Activated T-cell treated with anti-CD3 and anti-CD28 coated beads, Interleukin-2, amount 50 U/mL, for 4 hours (primary cell): ENCODE results near the gene SLC22A31. TPM values are rescaled to one million over a fixed set of nuclear protein-coding genes. Genes with fewer than 3 reads are reported as not detected.

Experiments used
- ATAC-seq, 2 donors: fragments of 200-7000 bp; cut with Tn5 transposase; one replicate each; pipeline ENCODE4 v1.10.0; 2021
- DNase-seq: peaks from one replicate; pipeline ENCODE4 v3.0.0-alpha.2; 2020
- H3K27me3 Mint-ChIP-seq: one replicate; pipeline ENCODE4 v1.8.0; 2021; ENCODE audit warnings: low read depth, mixed read lengths
- H3K36me3 Mint-ChIP-seq: one replicate; pipeline ENCODE4 v1.8.0; 2022; ENCODE audit warnings: mixed read lengths; ENCODE audit not compliant: insufficient read depth
- H3K4me1 Mint-ChIP-seq: one replicate; pipeline ENCODE4 v1.8.0; 2021; ENCODE audit warnings: low read depth, mixed read lengths
- H3K4me3 Mint-ChIP-seq: one replicate; pipeline ENCODE4 v1.8.0; 2021; ENCODE audit warnings: mild to moderate bottlenecking, moderate library complexity, mixed read lengths
- H3K9me3 Mint-ChIP-seq: one replicate; pipeline ENCODE4 v1.8.0; 2021; ENCODE audit warnings: mixed read lengths
- total RNA-seq, 3 donors: library from RNA; stranded (reverse); gene quantifications; one replicate each; pipeline ENCODE4 v1.2.1, GENCODE V29; 2021

The SLC22A31 gene
- total RNA-seq, 3 donors from 2014 or later, result 0.49 to 0.66 (median 0.56) TPM

DNA sequence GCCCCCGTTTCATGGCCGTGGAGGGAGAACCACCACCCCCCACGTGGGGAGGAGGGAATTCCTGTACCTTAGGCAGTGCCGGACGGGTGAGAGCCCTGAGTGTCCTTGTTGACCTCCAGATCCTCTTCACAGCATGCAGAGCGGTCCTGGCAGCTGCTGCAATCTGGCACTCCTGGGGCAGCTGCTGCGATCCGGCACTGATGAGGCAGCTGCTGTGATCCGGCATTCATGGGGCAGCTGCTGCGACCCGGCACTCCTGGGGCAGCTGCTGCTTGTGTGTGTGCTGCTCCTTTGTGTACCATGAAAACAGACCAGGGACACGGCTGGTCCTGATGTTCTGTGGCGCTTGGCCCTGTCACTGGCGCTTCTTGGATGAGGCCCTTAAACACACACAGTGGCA is 29.9 kb upstream of the SLC22A31 start:
- Mint-ChIP-seq H3K4me3 (no peak overlapping the region), H3K9me3 (peaks cover 3% of the 10 kb centered on the region), H3K4me1 (no peaks in the 10 kb centered on the region), H3K27me3 (no peaks in the 10 kb centered on the region), H3K36me3 (peaks cover 62% of the 10 kb centered on the region)
- DNase-seq, result no peak
- no peak for ATAC-seq

GRCh38 chr16:89224665-89225064 is 24.3 kb upstream of the SLC22A31 start:
- Mint-ChIP-seq H3K9me3 (peaks cover 3% of the 10 kb centered on the region), H3K36me3 (peaks cover 53% of the 10 kb centered on the region), H3K27me3 (no peaks in the 10 kb centered on the region), H3K4me1 (no peaks in the 10 kb centered on the region), H3K4me3 (no peak overlapping the region)
- no peak for DNase-seq
- no peak for ATAC-seq

DNA sequence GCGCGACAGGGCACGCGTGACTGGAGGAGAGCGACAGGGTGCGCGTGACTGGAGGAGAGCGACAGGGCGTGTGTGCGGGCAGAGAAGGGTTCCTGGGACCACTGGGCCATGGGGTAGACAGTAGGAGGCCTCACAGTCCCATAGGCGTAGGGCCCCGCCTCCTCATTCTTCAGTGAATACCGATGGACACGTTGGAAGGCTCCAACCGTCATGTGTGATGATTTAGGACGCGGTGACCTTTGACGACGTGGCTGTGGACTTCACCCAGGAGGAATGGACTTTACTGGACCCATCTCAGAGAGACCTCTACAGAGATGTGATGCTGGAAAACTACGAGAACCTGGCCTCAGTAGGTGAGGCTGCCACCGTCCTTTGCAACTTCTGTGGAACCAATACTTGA is 22.6 kb upstream of the SLC22A31 start:
- Mint-ChIP-seq H3K4me1 (peaks cover 9% of the 10 kb centered on the region), H3K27me3 (no peaks in the 10 kb centered on the region), H3K9me3 (peaks cover 3% of the 10 kb centered on the region), H3K4me3 (no peak overlapping the region), H3K36me3 (peaks cover 41% of the 10 kb centered on the region)
- DNase-seq, result no peak
- ATAC-seq, result no peak

DNA sequence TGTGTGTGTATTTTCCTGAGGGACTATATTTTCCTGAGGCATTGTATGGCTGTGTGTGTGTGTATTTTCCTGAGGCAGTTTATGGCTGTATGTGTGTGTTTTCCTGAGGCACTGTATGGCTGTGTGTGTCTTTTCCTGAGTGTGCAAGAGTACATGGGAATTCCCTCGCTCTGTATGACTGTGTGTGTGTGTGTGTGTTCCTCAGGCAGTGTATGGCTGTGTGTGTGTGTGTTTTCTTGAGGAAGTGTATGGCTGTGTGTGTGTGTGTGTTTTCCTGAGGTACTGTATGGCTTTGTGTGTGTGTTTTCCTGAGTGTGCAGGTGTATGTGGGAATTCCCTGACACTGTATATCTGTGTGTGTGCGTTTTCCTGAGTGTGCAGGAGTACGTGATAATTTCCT is 21.3 kb upstream of the SLC22A31 start:
- H3K27me3 Mint-ChIP-seq, result no peaks in the 10 kb centered on the region
- peaks cover 12% of the 10 kb centered on the region for H3K4me1 Mint-ChIP-seq
- ATAC-seq (no peak), DNase-seq (no peak)
- H3K4me3 Mint-ChIP-seq, result no peak overlapping the region
- H3K36me3 Mint-ChIP-seq, result peaks cover 28% of the 10 kb centered on the region
- H3K9me3 Mint-ChIP-seq, result no peaks in the 10 kb centered on the region

GRCh38 chr16:89219365-89219764 is 19.0 kb upstream of the SLC22A31 start:
- no peak for ATAC-seq
- Mint-ChIP-seq H3K36me3 (peaks cover 15% of the 10 kb centered on the region), H3K4me1 (peaks cover 21% of the 10 kb centered on the region), H3K9me3 (no peaks in the 10 kb centered on the region), H3K4me3 (peak overlapping the region; percentile 63), H3K27me3 (no peaks in the 10 kb centered on the region)
- DNase-seq, result no peak

DNA sequence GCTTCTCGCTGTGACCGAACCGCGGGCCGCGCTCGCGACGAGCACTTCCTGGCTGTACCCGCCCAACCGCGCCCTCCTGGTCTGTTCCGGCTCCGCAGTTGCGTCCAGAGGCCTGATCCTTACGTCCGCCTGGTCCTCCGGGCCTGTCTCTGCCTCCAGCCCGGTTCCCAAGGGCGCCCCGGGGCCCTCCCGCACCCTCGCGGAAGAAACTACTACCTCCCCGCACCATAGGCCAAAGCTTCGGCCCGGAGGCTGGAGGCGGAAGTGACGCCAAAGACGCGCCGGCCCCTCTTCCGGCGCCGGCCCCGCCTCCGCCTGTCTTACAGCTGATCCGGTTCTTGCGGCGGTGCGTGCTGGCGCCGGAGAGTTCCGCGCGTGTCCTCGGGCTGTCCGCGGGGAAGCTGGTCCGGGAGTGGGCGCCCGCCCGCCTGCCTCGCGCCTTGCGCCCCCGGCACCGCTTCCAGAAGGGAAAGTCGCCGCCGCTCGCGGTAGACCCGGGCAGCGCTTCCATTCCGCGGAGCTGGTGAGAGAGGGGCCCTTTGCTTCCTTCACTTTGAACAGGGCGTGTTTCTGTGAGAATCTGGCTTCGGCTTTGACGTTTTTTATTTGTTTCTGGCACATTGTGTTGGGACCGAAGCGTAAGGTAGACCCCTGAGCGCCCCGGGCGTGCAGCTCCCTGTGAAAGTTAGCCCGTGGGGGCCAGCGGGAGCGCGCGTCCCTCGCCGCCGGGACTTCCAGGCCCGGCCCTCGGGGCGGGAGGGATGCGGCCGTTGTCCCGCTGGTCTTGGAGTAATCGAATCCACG is 17.3 kb upstream of the SLC22A31 start, which contains the start of gene ZNF778:
ZNF778 (plus strand) TSS at position 316 of the 804 bp plus-strand sequence. CDS start 3,425 bp downstream, outside the sequence.
- Mint-ChIP-seq H3K9me3 (no peaks in the 10 kb centered on the region), H3K27me3 (no peaks in the 10 kb centered on the region), H3K4me1 (peaks cover 21% of the 10 kb centered on the region), H3K4me3 (peak within 1 kb of the TSS; percentile 89), H3K36me3 (peaks cover 11% of the 10 kb centered on the region)
- peak; percentile 79 to 85 for ATAC-seq
- peak; percentile 69 for DNase-seq

GRCh38 chr16:89217138-89217387 is 16.7 kb upstream of the SLC22A31 start:
- DNase-seq (no peak), ATAC-seq (no peak)
- Mint-ChIP-seq H3K27me3 (no peaks in the 10 kb centered on the region), H3K4me3 (peak overlapping the region; percentile 89), H3K9me3 (no peaks in the 10 kb centered on the region), H3K36me3 (peaks cover 9% of the 10 kb centered on the region), H3K4me1 (peaks cover 21% of the 10 kb centered on the region)

- Mint-ChIP-seq H3K27me3 (no peaks in the 10 kb centered on the region), H3K4me3 (peak overlapping the region; percentile 89), H3K36me3 (peaks cover 5% of the 10 kb centered on the region), H3K9me3 (no peaks in the 10 kb centered on the region), H3K4me1 (peaks cover 21% of the 10 kb centered on the region)
- peak; percentile 80 for DNase-seq
- peak; percentile 75 to 77 for ATAC-seq
These were observed 16.2 kb upstream of the SLC22A31 start for GRCh38 chr16:89216315-89217137.

GRCh38 chr16:89210904-89211515 is 10.7 kb upstream of the SLC22A31 start:
- Mint-ChIP-seq H3K9me3 (no peaks in the 10 kb centered on the region), H3K36me3 (no peaks in the 10 kb centered on the region), H3K4me1 (peaks cover 4% of the 10 kb centered on the region), H3K4me3 (no peak overlapping the region), H3K27me3 (peaks cover 32% of the 10 kb centered on the region)
- ATAC-seq (no peak), DNase-seq (no peak)

GRCh38 chr16:89210165-89210903 is 10.0 kb upstream of the SLC22A31 start:
- no peaks in the 10 kb centered on the region for H3K9me3 Mint-ChIP-seq
- DNase-seq, result no peak
- H3K4me1 Mint-ChIP-seq, result peaks cover 2% of the 10 kb centered on the region
- H3K4me3 Mint-ChIP-seq, result no peak overlapping the region
- H3K27me3 Mint-ChIP-seq, result peaks cover 32% of the 10 kb centered on the region
- no peaks in the 10 kb centered on the region for H3K36me3 Mint-ChIP-seq
- no peak for ATAC-seq

DNA sequence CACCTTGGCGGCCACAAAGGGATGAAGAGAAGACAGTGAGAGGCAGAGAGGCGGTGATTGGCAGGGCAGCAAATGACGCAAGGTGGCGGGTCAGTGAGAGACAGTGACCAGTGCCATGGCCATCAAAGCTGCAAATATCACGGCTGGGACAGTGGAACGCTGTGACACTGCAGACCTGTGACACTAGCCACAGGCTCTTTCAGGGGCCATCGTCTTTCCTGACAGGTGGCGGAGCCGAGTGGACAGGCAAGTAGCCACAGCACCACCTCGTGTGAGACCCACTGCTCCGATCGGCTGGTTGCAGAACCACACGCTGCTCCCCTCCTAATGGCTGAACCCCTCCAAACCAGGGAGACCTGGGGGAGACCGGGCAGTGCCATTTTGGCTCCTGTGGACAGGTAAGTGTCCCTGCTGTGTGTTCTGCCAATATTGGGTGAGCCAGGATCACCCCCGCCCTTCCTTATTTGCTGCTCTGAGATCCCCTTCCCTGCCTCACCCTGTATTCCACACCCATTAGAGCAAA is 9.2 kb upstream of the SLC22A31 start:
- no peak for ATAC-seq
- H3K9me3 Mint-ChIP-seq, result no peaks in the 10 kb centered on the region
- no peaks in the 10 kb centered on the region for H3K36me3 Mint-ChIP-seq
- H3K27me3 Mint-ChIP-seq, result peaks cover 37% of the 10 kb centered on the region
- no peak overlapping the region for H3K4me3 Mint-ChIP-seq
- DNase-seq, result no peak
- no peaks in the 10 kb centered on the region for H3K4me1 Mint-ChIP-seq

GRCh38 chr16:89207993-89208392 is 7.7 kb upstream of the SLC22A31 start:
- DNase-seq, result no peak
- Mint-ChIP-seq H3K27me3 (peaks cover 52% of the 10 kb centered on the region), H3K4me3 (no peak overlapping the region), H3K9me3 (peaks cover 3% of the 10 kb centered on the region), H3K4me1 (peaks cover 2% of the 10 kb centered on the region), H3K36me3 (no peaks in the 10 kb centered on the region)
- ATAC-seq, result no peak

DNA sequence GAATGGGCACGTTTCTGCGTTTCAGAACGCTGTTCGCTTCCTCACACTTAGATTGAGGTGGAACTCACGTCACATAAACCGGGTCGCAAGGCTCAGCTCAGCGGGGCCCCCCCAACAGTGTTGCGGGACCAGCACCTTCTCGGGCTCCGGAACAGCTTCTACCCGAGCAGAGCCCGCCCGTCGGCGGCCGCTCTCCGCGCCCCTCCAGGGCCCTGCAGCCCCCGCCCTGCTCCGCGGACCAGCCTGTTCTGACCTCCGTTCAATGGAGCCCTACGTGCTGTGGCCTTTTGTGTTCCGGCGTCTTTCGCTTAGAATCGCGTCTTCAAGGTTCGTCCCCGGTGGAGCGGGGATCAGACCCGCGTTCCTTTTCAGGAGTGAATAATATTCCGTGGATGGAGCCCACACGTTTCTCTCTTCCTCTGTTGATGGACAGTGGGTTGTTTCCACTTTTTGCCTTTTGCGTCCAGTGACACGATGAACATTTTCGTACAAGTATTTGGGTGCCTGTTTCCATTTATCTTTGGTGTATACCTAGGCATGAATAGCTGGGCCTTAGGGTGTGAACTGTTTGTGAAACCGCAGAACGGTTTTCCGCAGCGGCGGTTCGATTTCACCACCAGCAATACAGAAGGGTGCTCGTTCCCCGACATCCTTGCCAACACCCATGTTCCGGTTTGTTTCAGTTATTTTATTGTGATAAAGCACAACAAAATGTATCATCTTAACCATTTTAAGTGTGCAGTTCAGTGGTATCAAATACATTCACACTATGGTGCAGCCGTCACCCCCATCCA is 2.3 kb upstream of the SLC22A31 start:
- H3K4me3 Mint-ChIP-seq, result peak overlapping the region; percentile 62
- peaks cover 59% of the 10 kb centered on the region for H3K27me3 Mint-ChIP-seq
- ATAC-seq, result no peak
- H3K9me3 Mint-ChIP-seq, result peaks cover 7% of the 10 kb centered on the region
- peaks cover 16% of the 10 kb centered on the region for H3K4me1 Mint-ChIP-seq
- H3K36me3 Mint-ChIP-seq, result no peaks in the 10 kb centered on the region
- no peak for DNase-seq
